A673 (cell line): ENCODE measurements around the gene ZNF221. TPM values are rescaled to one million over a fixed set of nuclear protein-coding genes. Genes with fewer than 3 reads are reported as not detected.

Experiments used
- BruUV-seq: library from RNA; stranded (reverse); fragments of 400-500 nt; replicated peaks from 2 replicates; lab custom pipeline; 2021; lab: Mats Ljungman, UMichigan
- CTCF ChIA-PET: fragments of 300-600 bp; sonication (Branson Sonifier 250); formaldehyde crosslinking; loops from one replicate; lab custom pipeline; 2022; ENCODE audit warnings: antibody characterized with exemption; lab: Charles Lee
- POLR2A ChIA-PET: fragments of 300-600 bp; sonication (Branson Sonifier 250); formaldehyde crosslinking; loops from one replicate; lab custom pipeline; 2022; ENCODE audit warnings: antibody characterized with exemption; ENCODE audit not compliant: low non-redundant PET; lab: Charles Lee
- DNase-seq: peaks from one replicate; pipeline ENCODE4 v3.0.0-alpha.2; 2015; ENCODE audit warnings: low spot score
- H3K27ac ChIP-seq: fragments of 200-600 bp; sonication (generic); 2 replicates; pipeline ENCODE4 v1.5.1; 2016; ENCODE audit warnings: mixed run types, low read depth, mild to moderate bottlenecking, mixed read lengths, antibody characterized with exemption, low read length; ENCODE audit not compliant: poor library complexity, severe bottlenecking
- H3K27me3 ChIP-seq: fragments of 200-600 bp; sonication (generic); replicated peaks from 2 replicates; pipeline ENCODE4 v1.6.1; 2017; ENCODE audit warnings: mixed run types, low read depth, mild to moderate bottlenecking, mixed read lengths, antibody characterized with exemption, low read length; ENCODE audit not compliant: insufficient read depth, poor library complexity
- H3K36me3 ChIP-seq: fragments of 200-600 bp; sonication (generic); 2 replicates; pipeline ENCODE4 v1.6.1; 2016; ENCODE audit warnings: mixed run types, mild to moderate bottlenecking, mixed read lengths, antibody characterized with exemption, low read length; ENCODE audit not compliant: insufficient read depth, poor library complexity, severe bottlenecking
- H3K4me1 ChIP-seq: fragments of 200-600 bp; sonication (generic); 2 replicates; pipeline ENCODE4 v1.6.1; 2017; ENCODE audit warnings: mixed run types, mild to moderate bottlenecking, mixed read lengths, antibody characterized with exemption, low read length; ENCODE audit not compliant: insufficient read depth, poor library complexity, severe bottlenecking
- H3K4me3 ChIP-seq: fragments of 200-600 bp; sonication (generic); 2 replicates; pipeline ENCODE4 v1.5.1; 2016; ENCODE audit warnings: low read depth, mixed run types, mild to moderate bottlenecking, mixed read lengths, low read length; ENCODE audit not compliant: poor library complexity, severe bottlenecking
- H3K9me3 ChIP-seq: fragments of 200-600 bp; sonication (generic); 2 replicates; pipeline ENCODE4 v1.6.1; 2016; ENCODE audit warnings: mixed run types, low read depth, mild to moderate bottlenecking, mixed read lengths, antibody characterized with exemption, low read length; ENCODE audit not compliant: poor library complexity, severe bottlenecking
- CTCF ChIP-seq: fragments of 300-800, 200-600 bp; sonication (generic); conservative IDR thresholded peaks from 2 replicates; pipeline ENCODE4 v1.5.1; 2017; ENCODE audit warnings: low read depth, mild to moderate bottlenecking, antibody characterized with exemption, low read length, moderate library complexity, mixed read lengths
- EZH2 ChIP-seq: fragments of 200-600 bp; sonication (generic); IDR thresholded peaks from 2 replicates; pipeline ENCODE4 v1.6.1; 2017; ENCODE audit warnings: borderline replicate concordance, low read depth, mild to moderate bottlenecking, mixed read lengths, antibody characterized with exemption, low read length; ENCODE audit not compliant: poor library complexity, severe bottlenecking
- intact Hi-C: fragments of 100-400 bp; cut with micrococcal nuclease; formaldehyde crosslinking; loops from one replicate; pipeline ENCODE4 v1.10.0; 2022; ENCODE audit not compliant: unreplicated experiment
- total RNA-seq: library from RNA; stranded (reverse); gene quantifications from 2 replicates; pipeline ENCODE4 v1.2.3, GENCODE V29; 2021

The ZNF221 gene
- total RNA-seq, 1 experiment from 2014 or later: 4.8 TPM

- no TSS peak for BruUV-seq
- intact Hi-C loops: no loop called here
- Histone ChIP-seq H3K4me3 (no peak overlapping the region), H3K9me3 (peaks cover 25% of the 10 kb centered on the region), H3K36me3 (no peaks in the 10 kb centered on the region), H3K27me3 (no peaks in the 10 kb centered on the region), H3K27ac (no peak overlapping the region), H3K4me1 (no peaks in the 10 kb centered on the region)
- POLR2A ChIA-PET: no interaction called here
- DNase-seq: no peak
- CTCF ChIA-PET: no interaction called here
- TF ChIP-seq CTCF (no peak), EZH2 (no peak)
Measured at GRCh38 chr19:43956827-43957226, 5.8 kb downstream of the ZNF221 start.

- Histone ChIP-seq H3K27me3 (no peaks in the 10 kb centered on the region), H3K36me3 (no peaks in the 10 kb centered on the region), H3K27ac (no peak overlapping the region), H3K4me1 (no peaks in the 10 kb centered on the region), H3K9me3 (peaks cover 25% of the 10 kb centered on the region), H3K4me3 (no peak overlapping the region)
- ChIA-PET CTCF (interaction anchor here (0.6 kb wide), 1 partner anchor 204 kb away, joined by 4 read pairs; no protein-coding TSS in a partner anchor), POLR2A (no interaction called here)
- DNase-seq: no peak
- BruUV-seq: no TSS peak
- intact Hi-C loops: no loop called here
- no peak for TF ChIP-seq CTCF
- no peak for TF ChIP-seq EZH2
Measured at GRCh38 chr19:43957891-43958290, 6.9 kb downstream of the ZNF221 start.

- no peak for TF ChIP-seq EZH2
- no peak for TF ChIP-seq CTCF
- CTCF ChIA-PET: no interaction called here
Measured at GRCh38 chr19:43960411-43960810, 9.4 kb downstream of the ZNF221 start.

More at GRCh38 chr19:43960411-43960810, 9.4 kb downstream of the ZNF221 start:
- intact Hi-C loops: no loop called here
- Histone ChIP-seq H3K9me3 (peaks cover 43% of the 10 kb centered on the region), H3K4me3 (no peak overlapping the region), H3K36me3 (no peaks in the 10 kb centered on the region), H3K27ac (no peak overlapping the region), H3K4me1 (no peaks in the 10 kb centered on the region), H3K27me3 (no peaks in the 10 kb centered on the region)
- BruUV-seq: no TSS peak
- POLR2A ChIA-PET: no interaction called here
- DNase-seq: no peak
